Testis (tissue), 3 donors: ENCODE measurements around the gene SORCS3. TPM values are rescaled to one million over a fixed set of nuclear protein-coding genes. Genes with fewer than 3 reads are reported as not detected.

ENCODE experiments used
- DNase-seq: peaks from one replicate; pipeline ENCODE4 v3.0.0-alpha.2; 2019
- H3K27ac ChIP-seq, 2 donors: fragments of 200-600 bp; sonication (generic); one replicate each; pipeline ENCODE4 v1.5.1; 2019
- H3K27me3 ChIP-seq: fragments of 200-600 bp; sonication (generic); one replicate; pipeline ENCODE4 v1.5.1; 2019
- H3K36me3 ChIP-seq: fragments of 200-600 bp; sonication (generic); one replicate; pipeline ENCODE4 v1.5.1; 2017; ENCODE audit warnings: low read depth; ENCODE audit errors: missing control alignments
- H3K4me1 ChIP-seq: fragments of 200-600 bp; sonication (generic); one replicate; pipeline ENCODE4 v1.5.1; 2019
- H3K4me3 ChIP-seq, 2 donors: fragments of 200-600 bp; sonication (generic); one replicate each; pipeline ENCODE4 v1.5.1; 2017 to 2019
- H3K9me3 ChIP-seq: fragments of 200-600 bp; sonication (generic); one replicate; pipeline ENCODE4 v1.5.1; 2017
- CTCF ChIP-seq, 3 experiments: fragments of 450-650 bp in 2 of 3; fragments of 200-600 bp in 1 of 3; sonication (generic) in 1 of 3; IDR thresholded peaks; one replicate each; pipeline ENCODE4 v1.5.1; 2016 to 2019; ENCODE audit warnings: antibody characterized with exemption in 3 of 3, mild to moderate bottlenecking in 2 of 3, moderate library complexity in 1 of 3
- POLR2A ChIP-seq: fragments of 450-650 bp; IDR thresholded peaks from one replicate; pipeline ENCODE4 v1.6.1; 2017; ENCODE audit warnings: antibody characterized with exemption, mild to moderate bottlenecking, moderate library complexity
- WGBS, 2 donors: methylation state at CpG; one replicate each; pipeline ENCODE4 v1.1.5; 2018; 5-methylcytosine and 5-hydroxymethylcytosine counted together
- intact Hi-C: fragments of 100-400 bp; cut with DNase I; formaldehyde crosslinking; loops from one replicate; pipeline ENCODE4 v1.15.1; 2023; ENCODE audit warnings: low total_unique reads
- polyA plus RNA-seq: library from polyadenylated mRNA; stranded (reverse); fragments of 350-450 nt; fragmentation: Illumina TruSeq; extraction: RNeasy Lipid Tissue Mini Kit (QIAGEN cat#74804); gene quantifications from one replicate; pipeline ENCODE4 v1.2.3, GENCODE V29; 2014; ENCODE audit warnings: low read depth, low replicate concordance; ENCODE audit not compliant: insufficient read depth
- total RNA-seq, 2 donors: library from RNA; depleted of rRNA; stranded (reverse); fragments of >200 nt; gene quantifications; one replicate each; pipeline ENCODE4 v1.2.3, GENCODE V29; 2016

The SORCS3 gene
- total and polyA plus RNA-seq, 3 donors from 2014 or later = 1.3 to 2.2 (median 1.7) TPM

- Histone ChIP-seq H3K4me1 (no peaks in the 10 kb centered on the region), H3K36me3 (no peaks in the 10 kb centered on the region), H3K4me3 (no peak overlapping the region), H3K27me3 (no peaks in the 10 kb centered on the region), H3K9me3 (no peaks in the 10 kb centered on the region), H3K27ac (no peak overlapping the region)
- DNase-seq = no peak
- 36 to 37% methylated on average over 1 of the region's 1 CpG for WGBS, 2 donors
- TF ChIP-seq CTCF (IDR thresholded peaks at IDR 0.05) = no peak
- intact Hi-C loops = no loop called here
Observed at GRCh38 chr10:105284476-105285215, 643.6 kb downstream of the SORCS3 start.

- Histone ChIP-seq H3K36me3 (no peaks in the 10 kb centered on the region), H3K27me3 (no peaks in the 10 kb centered on the region), H3K4me3 (no peak overlapping the region), H3K4me1 (no peaks in the 10 kb centered on the region), H3K9me3 (no peaks in the 10 kb centered on the region), H3K27ac (no peak overlapping the region)
- intact Hi-C loops = no loop called here
- TF ChIP-seq POLR2A (no peak), CTCF (IDR thresholded peaks at IDR 0.05) (no peak)
- DNase-seq = no peak
- WGBS, 2 donors = 55 to 88% methylated on average over 2 of the region's 2 CpGs
Observed at GRCh38 chr10:105288026-105288425, 646.9 kb downstream of the SORCS3 start.

- H3K9me3 ChIP-seq = no peaks in the 10 kb centered on the region
- no peaks in the 10 kb centered on the region for H3K4me1 ChIP-seq
- DNase-seq = no peak
- no peak overlapping the region for H3K4me3 ChIP-seq
- TF ChIP-seq CTCF (IDR thresholded peaks at IDR 0.05) = no peak
- TF ChIP-seq POLR2A = no peak
- H3K27me3 ChIP-seq = no peaks in the 10 kb centered on the region
- intact Hi-C loops = no loop called here
- H3K27ac ChIP-seq = no peak overlapping the region
- no peaks in the 10 kb centered on the region for H3K36me3 ChIP-seq
Observed at GRCh38 chr10:105288613-105289012, 647.5 kb downstream of the SORCS3 start.

- Histone ChIP-seq H3K27ac (no peak overlapping the region), H3K4me1 (no peaks in the 10 kb centered on the region), H3K9me3 (no peaks in the 10 kb centered on the region), H3K36me3 (no peaks in the 10 kb centered on the region), H3K27me3 (no peaks in the 10 kb centered on the region), H3K4me3 (no peak overlapping the region)
- WGBS, 2 donors = 65 to 69% methylated on average over 4 of the region's 4 CpGs
- TF ChIP-seq CTCF (IDR thresholded peaks at IDR 0.05) (no peak), POLR2A (no peak)
- no peak for DNase-seq
- intact Hi-C loops = no loop called here
Observed at GRCh38 chr10:105291571-105291970, 650.5 kb downstream of the SORCS3 start.

GRCh38 chr10:105292236-105292635 lies 651.1 kb downstream of the SORCS3 start:
- intact Hi-C loops = no loop called here
- Histone ChIP-seq H3K36me3 (no peaks in the 10 kb centered on the region), H3K4me1 (no peaks in the 10 kb centered on the region), H3K27me3 (no peaks in the 10 kb centered on the region), H3K27ac (no peak overlapping the region), H3K4me3 (no peak overlapping the region), H3K9me3 (no peaks in the 10 kb centered on the region)
- no peak for DNase-seq
- 72 to 77% methylated on average over 3 of the region's 3 CpGs for WGBS, 2 donors
- no peak for TF ChIP-seq POLR2A
- no peak for TF ChIP-seq CTCF (IDR thresholded peaks at IDR 0.05)
